NCI-H226 (cell line): ENCODE results near the gene SPPL3.
"Not testable (repeated sequence)": the region's sequence is repeated elsewhere in the genome, so short reads cannot be mapped to it uniquely, and the experiment has no call there.

Experiments used
- DNase-seq: peaks from one replicate; pipeline ENCODE4 v3.0.0-alpha.2; 2015

Gene SPPL3

GRCh38 chr12:120841525-120841924 is 62.6 kb downstream of the SPPL3 start:
- no peak for DNase-seq

- no peak for DNase-seq
Observed at GRCh38 chr12:120839503-120839902, 64.7 kb downstream of the SPPL3 start.

GRCh38 chr12:120838629-120839383 is 65.4 kb downstream of the SPPL3 start:
- not testable (repeated sequence) for DNase-seq

GRCh38 chr12:120836114-120836684 is 68.0 kb downstream of the SPPL3 start:
- no peak for DNase-seq

GRCh38 chr12:120835657-120836056 is 68.5 kb downstream of the SPPL3 start:
- no peak for DNase-seq

- no peak for DNase-seq
Observed at GRCh38 chr12:120835304-120835612, 68.9 kb downstream of the SPPL3 start.

DNA sequence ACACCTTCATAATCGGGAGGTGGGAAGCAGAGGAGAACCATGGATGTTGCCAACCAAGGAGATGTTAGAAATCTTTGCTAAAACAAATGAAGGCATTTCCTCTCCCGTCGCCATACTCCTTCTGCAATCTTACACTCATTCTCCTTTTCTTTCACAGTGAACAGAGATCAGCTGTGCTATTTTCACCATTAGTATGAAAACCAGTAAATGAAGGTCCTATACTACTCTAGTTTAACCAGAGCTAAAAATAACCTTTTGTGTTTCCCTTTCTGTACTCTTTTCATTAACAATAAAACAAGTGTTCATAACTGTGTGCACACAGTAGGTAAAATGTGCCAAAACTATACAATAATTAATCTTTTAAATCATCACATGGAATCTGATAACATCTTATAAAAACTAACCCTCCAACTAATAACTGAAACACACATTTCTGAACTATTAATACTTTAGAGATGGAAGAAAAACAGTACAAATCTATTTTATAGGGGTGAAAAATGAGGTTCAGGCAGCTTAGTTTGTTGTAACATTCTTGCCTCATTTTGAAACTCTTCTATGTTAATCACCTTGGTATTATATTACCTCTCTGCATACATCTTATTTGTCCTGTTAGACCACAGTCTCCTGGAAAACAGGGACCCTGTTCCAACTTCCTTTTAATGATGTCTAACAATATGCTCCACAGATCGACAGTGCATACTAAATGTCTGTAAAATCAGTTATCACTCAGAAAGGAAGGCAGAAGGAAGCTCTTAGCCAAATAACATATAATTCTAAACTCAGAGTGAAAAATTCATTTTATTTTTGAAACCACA is 69.5 kb downstream of the SPPL3 start:
- no peak for DNase-seq

- DNase-seq, result no peak
Observed at GRCh38 chr12:120833849-120834248, 70.3 kb downstream of the SPPL3 start.

- no peak for DNase-seq
Observed at GRCh38 chr12:120832737-120833136, 71.4 kb downstream of the SPPL3 start.

DNA sequence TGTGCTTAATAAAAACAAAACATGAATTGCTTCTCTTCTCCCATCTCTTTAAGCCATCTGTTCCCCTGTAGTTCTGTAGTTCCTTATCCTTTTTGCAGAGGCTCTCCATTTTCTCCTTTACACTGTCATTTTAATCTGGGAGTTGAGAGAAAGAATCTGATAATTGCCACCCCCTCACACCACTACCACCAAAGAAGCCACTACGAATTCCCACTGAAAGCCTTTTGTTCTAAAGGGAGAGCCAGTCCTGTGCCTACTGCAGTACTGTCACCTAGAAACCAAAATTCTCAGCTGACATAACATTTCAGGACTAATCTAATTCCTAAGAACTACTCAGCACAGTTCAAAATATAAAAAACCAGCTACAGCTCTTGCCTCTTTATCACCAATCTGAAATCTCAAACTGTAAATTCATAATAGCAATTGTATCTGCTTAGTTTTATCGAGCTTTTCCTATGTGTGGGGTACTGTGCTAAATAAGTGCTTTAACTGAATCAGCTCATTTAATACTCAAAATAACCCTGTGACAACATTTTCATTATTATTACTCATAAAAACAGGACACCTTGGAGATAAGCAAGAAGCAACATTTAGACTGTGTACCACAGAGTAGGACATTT is 72.4 kb downstream of the SPPL3 start:
- no peak for DNase-seq

DNA sequence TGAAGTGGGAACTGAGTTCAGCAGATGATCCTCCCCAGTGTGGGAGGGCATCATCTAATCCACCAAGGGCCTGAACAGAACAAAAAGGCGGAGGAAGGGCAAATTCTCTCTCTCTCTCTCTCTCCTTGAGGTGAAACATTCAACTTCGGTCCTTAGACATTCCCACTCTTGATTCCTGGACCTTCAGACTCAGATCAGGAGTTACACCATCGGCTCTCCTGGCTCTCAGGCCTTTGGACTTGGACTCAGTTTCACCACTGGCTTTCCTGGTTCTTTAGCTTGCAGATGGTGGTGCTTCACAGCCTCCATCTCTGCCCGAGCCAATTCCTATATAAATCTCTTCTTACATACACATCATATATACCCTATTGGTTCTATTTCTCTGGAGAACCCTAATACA is 73.2 kb downstream of the SPPL3 start:
- DNase-seq, result no peak

DNA sequence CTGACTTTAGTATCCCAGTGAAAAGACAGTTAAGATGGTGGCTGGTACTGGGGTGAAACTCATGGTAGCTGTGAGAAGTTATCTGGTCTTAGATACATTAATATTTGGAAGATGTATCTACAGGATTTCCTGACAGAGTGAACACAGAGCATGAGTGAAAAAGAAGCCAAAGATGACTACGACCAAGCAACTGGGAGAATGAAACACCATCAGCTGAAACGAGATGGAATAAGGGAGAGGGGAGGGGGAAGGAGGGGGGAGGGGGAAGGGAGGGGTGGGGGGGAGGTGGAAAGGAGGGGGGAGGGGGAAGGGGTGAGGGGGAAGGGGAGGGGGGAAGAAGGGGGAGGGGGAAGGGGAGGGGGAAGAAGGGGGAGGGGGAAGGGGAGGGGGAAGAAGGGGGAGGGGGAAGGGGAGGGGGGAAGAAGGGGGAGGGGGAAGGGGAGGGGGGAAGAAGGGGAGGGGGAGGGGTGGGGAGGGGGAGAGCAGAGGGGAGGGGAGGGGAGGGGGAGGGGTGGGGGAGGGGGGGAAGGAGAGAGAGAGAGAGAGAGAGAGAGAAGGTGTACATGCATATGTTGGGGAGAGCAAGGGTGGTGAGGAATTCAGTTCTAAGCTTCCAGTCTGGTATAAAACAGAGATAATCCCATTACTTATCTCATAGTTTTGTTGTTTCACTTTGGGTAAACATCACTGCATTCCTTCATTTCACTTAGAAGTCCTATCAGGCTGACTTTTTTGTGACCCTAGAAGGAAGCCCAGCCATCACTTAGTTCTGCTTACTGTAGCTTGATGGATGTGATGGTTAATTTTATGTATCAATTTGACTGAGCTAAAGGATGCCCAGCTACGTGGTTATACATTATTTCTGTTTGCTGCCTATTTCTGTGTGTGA is 73.9 kb downstream of the SPPL3 start:
- DNase-seq, result peak; percentile 39

DNA sequence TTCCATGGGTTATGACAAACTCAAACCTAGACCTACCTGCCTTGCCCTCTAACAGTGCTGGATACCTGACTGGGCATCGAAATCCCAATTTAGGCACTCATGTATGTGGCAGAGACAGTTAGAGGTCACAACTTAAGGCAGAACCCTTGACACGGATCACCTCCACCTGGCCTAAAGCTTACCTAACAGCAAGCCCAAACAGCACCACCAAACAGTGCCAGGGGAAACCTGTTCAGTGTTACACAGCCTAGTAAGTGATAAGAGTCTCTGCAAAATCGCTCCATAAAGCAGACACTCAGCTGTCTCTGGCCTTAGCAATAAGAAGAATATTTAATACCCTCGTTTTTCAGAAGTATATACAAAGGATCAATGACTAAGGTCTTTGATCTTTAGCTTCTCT is 77.8 kb downstream of the SPPL3 start:
- no peak for DNase-seq

DNA sequence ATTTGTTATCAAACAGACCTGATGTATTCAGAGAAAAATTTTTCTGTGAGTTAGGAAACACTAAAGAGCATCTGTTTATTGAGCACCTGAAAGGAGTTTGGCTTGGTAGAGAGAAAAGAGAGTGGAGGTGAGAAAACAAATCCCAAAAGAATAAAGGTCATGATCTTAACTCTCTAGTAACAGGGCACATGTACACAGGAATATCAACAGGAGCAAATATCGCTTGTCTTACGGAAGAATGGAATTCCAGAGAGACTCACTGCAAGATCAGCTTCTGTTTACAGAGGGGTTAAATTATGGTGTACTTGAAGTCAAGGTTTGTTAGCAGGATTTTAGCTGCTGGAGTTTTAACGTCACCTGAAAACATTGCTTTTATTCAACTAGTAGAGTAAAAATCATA is 78.8 kb downstream of the SPPL3 start:
- no peak for DNase-seq

DNA sequence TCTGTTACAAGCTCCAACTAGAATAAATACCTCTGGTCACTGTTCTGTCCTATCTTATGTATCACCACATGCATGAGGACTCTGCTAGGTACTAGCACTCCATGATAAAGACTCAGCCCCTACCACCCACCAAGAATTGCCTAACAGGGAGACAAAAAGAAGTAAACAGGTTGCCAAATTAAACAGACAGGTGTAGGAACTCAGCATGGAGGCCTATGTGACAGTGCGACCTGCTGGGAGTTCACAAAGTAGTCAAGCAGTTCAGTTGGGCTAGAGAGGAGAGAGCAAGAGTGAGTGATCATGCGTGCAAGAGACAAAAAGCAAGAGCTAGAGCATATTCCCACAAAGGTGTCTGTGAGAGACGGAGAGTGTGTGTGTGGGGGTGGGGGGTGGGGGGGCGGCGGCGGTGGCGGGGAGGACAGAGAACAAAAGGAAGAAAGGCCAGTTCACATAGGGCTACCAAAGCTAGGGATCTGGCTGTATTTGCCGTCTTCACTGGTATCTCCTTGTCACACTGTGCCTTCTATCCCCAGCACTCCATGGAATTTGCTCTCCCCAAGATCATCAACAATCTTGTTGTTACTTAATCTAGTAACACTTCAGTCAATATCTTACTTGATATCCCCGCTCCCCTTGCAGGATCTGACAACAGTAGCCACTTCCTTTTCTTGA is 81.2 kb downstream of the SPPL3 start:
- no peak for DNase-seq

- DNase-seq, result no peak
Observed at GRCh38 chr12:120821878-120822277, 82.3 kb downstream of the SPPL3 start.

- DNase-seq, result no peak
Observed at GRCh38 chr12:120820884-120821510, 83.2 kb downstream of the SPPL3 start.

DNA sequence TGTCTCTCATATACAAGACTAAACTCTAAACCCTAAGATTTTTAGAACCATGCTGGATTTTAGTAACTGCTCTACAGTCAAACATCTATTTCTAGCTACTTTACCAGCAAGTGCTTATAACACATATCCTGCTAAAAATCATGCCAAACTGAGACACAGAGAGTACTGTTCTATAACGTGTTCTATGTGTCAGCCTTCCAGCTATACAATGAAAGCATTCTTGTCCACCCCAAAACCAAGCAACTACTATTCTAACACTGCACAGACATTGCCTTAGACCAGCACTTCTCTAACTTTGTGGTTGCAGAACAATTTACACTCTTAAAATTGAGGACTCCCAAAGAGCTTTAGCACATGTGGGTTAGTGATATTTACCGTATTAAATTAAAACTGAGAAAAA is 85.7 kb downstream of the SPPL3 start:
- DNase-seq, result no peak

- no peak for DNase-seq
Observed at GRCh38 chr12:120817559-120818330, 86.4 kb downstream of the SPPL3 start.

- DNase-seq, result no peak
Observed at GRCh38 chr12:120816363-120816762, 87.8 kb downstream of the SPPL3 start.
